Karpas-422 (cell line): ENCODE results near the gene CD300C. TPM values are rescaled to one million over a fixed set of nuclear protein-coding genes. Genes with fewer than 3 reads are reported as not detected.

Source experiments
- DNase-seq: peaks from one replicate; pipeline ENCODE4 v3.0.0-alpha.2; 2015
- H2AFZ ChIP-seq: fragments of 200-600 bp; sonication (generic); 2 replicates; pipeline ENCODE4 v1.6.1; 2014; ENCODE audit warnings: antibody characterized with exemption, low read length, mixed read lengths
- H3K27ac ChIP-seq: fragments of 200-600 bp; sonication (generic); 2 replicates; pipeline ENCODE4 v1.5.1; 2014; ENCODE audit warnings: mild to moderate bottlenecking, low read length, moderate library complexity
- H3K27me3 ChIP-seq: fragments of 200-600 bp; sonication (generic); 2 replicates; pipeline ENCODE4 v1.6.1; 2014; ENCODE audit warnings: low read length, mixed read lengths
- H3K36me3 ChIP-seq: fragments of 200-600 bp; sonication (generic); 2 replicates; pipeline ENCODE4 v1.6.1; 2014; ENCODE audit warnings: low read length, mixed read lengths; ENCODE audit not compliant: insufficient read depth
- H3K4me1 ChIP-seq: fragments of 200-600 bp; sonication (generic); 2 replicates; pipeline ENCODE4 v1.6.1; 2014; ENCODE audit warnings: mild to moderate bottlenecking, low read length, mixed read lengths
- H3K4me2 ChIP-seq: fragments of 200-600 bp; sonication (generic); 2 replicates; pipeline ENCODE4 v1.6.1; 2014; ENCODE audit warnings: low read length, low read depth, mild to moderate bottlenecking; ENCODE audit not compliant: poor library complexity, severe bottlenecking
- H3K4me3 ChIP-seq: fragments of 200-600 bp; sonication (generic); 2 replicates; pipeline ENCODE4 v1.5.1; 2014; ENCODE audit warnings: mild to moderate bottlenecking, antibody characterized with exemption, low read length, mixed read lengths
- H3K79me2 ChIP-seq: fragments of 200-600 bp; sonication (generic); 2 replicates; pipeline ENCODE4 v1.6.1; 2014; ENCODE audit warnings: mild to moderate bottlenecking, low read length, mixed read lengths
- H3K9ac ChIP-seq: fragments of 200-600 bp; sonication (generic); 2 replicates; pipeline ENCODE4 v1.6.0; 2014; ENCODE audit warnings: low read length
- H3K9me2 ChIP-seq: fragments of 200-600 bp; sonication (generic), shearing (Covaris generic); replicated peaks from 2 replicates; pipeline ENCODE4 v1.6.0; 2014; ENCODE audit warnings: mild to moderate bottlenecking, low read length, moderate library complexity; ENCODE audit not compliant: insufficient read depth
- H3K9me3 ChIP-seq: fragments of 300-700, 200-600 bp; sonication (generic); 2 replicates; pipeline ENCODE4 v1.6.1; 2014; ENCODE audit warnings: low read length, mixed read lengths
- H4K20me1 ChIP-seq: fragments of 200-600 bp; sonication (generic); 2 replicates; pipeline ENCODE4 v1.6.1; 2014; ENCODE audit warnings: mild to moderate bottlenecking, antibody characterized with exemption, low read length, low read depth; ENCODE audit not compliant: insufficient read depth
- total RNA-seq: library from RNA; depleted of rRNA; stranded (reverse); fragments of >200 nt; shearing (Covaris generic); gene quantifications from 2 replicates; pipeline ENCODE4 v1.2.3, GENCODE V29; 2014; ENCODE audit warnings: low replicate concordance; rRNA removed

The CD300C gene
- total RNA-seq: not detected in 2 replicates

DNA sequence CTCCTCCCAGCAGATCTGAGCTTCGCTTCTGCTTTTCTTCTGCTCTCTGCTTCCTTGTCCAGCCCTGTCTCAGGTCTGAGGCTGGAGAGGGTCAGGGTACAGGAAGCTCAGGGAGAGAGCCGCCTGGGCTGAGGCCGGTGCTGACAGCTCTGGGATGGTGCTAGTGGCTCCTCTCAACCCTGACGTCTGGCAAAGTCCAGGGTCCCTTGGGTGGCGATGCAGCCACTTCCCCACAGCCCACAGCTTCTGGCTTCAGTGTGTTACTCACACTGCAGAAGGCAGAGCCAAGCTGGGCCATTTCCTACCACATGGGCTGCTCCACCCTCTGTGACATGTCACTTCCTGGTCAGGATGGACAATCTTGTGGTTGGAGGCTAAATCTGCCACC lies at the start of gene CD300C:
CD300C (minus strand) TSS at position 273 of the 388 bp plus-strand sequence. CDS start 333 bp downstream, outside the sequence.
- no peak within 1 kb of the TSS for H3K9ac ChIP-seq
- DNase-seq: no peak

DNA sequence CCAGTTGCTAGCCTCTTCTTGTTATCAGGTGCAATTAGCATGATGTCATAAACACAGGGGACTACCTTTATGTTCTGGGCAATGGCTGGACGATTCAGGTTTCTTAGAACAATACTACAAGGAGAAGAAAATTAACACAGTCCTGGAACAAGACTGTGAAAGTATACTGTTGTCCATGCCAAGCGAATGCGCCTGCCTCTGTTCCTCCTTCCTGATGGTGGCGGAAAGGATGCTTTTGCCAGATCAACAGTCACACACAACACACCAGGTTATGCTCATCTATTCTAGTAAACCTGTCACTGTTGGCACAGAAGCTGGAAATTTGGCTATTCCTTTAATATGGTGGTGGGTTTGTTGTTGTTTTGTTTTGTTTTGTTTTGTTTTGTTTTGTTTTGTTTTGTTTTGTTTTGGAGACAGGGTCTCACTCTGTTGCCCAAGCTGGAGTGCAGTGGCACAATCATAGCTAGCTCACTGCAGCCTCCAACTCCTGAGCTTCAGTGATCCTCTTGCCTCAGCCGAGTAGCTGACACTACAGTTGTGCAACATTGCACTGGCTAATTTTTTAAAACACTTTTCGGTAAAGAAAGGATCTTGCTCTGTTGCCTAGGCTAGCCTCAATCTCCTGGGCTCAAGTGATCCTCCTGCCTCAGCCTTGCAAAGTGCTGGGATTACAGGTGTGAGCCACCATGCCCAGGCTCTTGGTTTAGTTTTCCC lies 49.3 kb upstream of the CD300C start:
- H3K27me3 ChIP-seq: peaks cover 7% of the 10 kb centered on the region; the same call in 1 of the 2 replicates

More for the DNA sequence above, at the start of gene CD300C:
- H3K79me2 ChIP-seq: no peaks in the 10 kb centered on the region
- no peak within 1 kb of the TSS for H2AFZ ChIP-seq
- no peak within 1 kb of the TSS for H3K4me3 ChIP-seq
- H3K9me2 ChIP-seq: no peaks in the 10 kb centered on the region
- no peak within 1 kb of the TSS for H3K27ac ChIP-seq
- no peak within 1 kb of the TSS for H3K4me2 ChIP-seq
- H3K27me3 ChIP-seq: no peaks in the 10 kb centered on the region
- no peaks in the 10 kb centered on the region for H3K36me3 ChIP-seq
- H3K9me3 ChIP-seq: no peaks in the 10 kb centered on the region
- H3K4me1 ChIP-seq: no peaks in the 10 kb centered on the region
- H4K20me1 ChIP-seq: no peaks in the 10 kb centered on the region

DNA sequence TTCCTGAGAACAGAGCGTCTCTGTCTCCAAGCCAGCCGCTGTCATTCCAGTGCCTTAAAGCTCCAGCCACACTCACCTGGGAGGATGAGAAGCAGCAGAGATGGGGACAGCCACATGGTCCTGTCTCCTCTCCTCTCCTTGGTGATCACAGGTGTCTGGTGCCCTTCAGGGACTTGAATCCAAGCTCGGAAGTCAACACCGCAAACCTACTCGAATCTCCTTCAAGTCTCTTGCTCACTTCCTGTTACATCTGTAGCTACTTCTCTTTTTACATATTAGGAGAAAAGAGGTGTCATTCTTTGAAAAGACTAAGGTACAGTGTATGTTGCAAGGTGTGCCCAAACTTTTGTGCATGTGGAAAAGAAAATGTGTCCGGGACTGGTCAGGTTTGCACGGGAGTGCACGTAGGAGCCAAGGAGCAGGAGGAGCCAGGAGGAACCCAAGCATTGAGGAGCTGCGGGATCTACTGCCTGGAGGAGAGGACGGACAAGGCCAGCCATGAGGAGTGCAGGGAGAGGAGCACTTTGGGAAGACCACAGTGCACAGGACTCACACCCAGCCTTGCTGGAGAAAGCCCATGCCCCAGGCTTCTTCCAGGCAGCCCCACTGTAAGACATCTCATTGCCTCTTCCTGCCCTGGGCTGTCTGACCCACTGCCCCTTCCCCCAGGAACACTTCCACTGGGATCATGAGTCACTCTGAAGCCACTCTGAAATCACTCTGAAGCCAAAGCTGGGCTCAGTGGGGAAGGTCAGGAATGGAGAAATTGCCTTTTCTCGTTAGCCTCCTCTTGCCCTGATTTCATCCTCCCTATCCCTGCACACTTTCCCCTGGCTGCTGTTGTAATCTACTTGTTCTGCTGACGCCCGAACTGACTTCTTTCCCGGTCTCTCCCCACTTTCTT lies 46.4 kb upstream of the CD300C start, which contains the start of gene CD300LD:
CD300LD (minus strand) TSS at position 197 of the 904 bp plus-strand sequence; CDS start at position 116, 81 bp downstream.
- H2AFZ ChIP-seq: no peak within 1 kb of the TSS
- no peak within 1 kb of the TSS for H3K4me3 ChIP-seq
- no peaks in the 10 kb centered on the region for H3K36me3 ChIP-seq
- H3K4me2 ChIP-seq: no peak within 1 kb of the TSS
- H3K9me2 ChIP-seq: no peaks in the 10 kb centered on the region
- H3K79me2 ChIP-seq: no peaks in the 10 kb centered on the region
- H3K27ac ChIP-seq: no peak within 1 kb of the TSS
- no peaks in the 10 kb centered on the region for H3K9me3 ChIP-seq
- H3K4me1 ChIP-seq: no peaks in the 10 kb centered on the region
- peaks cover 7% of the 10 kb centered on the region; the same call in 1 of the 2 replicates for H3K27me3 ChIP-seq
- no peaks in the 10 kb centered on the region for H4K20me1 ChIP-seq
- DNase-seq: no peak
- H3K9ac ChIP-seq: no peak within 1 kb of the TSS

More for the DNA sequence above, 49.3 kb upstream of the CD300C start:
- H3K4me2 ChIP-seq: no peak overlapping the region
- H3K79me2 ChIP-seq: no peaks in the 10 kb centered on the region
- no peak for DNase-seq
- no peaks in the 10 kb centered on the region; the same call in 1 of the 2 replicates for H3K4me1 ChIP-seq
- no peaks in the 10 kb centered on the region for H4K20me1 ChIP-seq
- no peaks in the 10 kb centered on the region for H3K36me3 ChIP-seq
- H3K9me2 ChIP-seq: no peaks in the 10 kb centered on the region
- no peak overlapping the region for H3K9ac ChIP-seq
- no peaks in the 10 kb centered on the region for H3K9me3 ChIP-seq
- no peak overlapping the region for H2AFZ ChIP-seq
- no peak overlapping the region for H3K4me3 ChIP-seq
- H3K27ac ChIP-seq: no peak overlapping the region

DNA sequence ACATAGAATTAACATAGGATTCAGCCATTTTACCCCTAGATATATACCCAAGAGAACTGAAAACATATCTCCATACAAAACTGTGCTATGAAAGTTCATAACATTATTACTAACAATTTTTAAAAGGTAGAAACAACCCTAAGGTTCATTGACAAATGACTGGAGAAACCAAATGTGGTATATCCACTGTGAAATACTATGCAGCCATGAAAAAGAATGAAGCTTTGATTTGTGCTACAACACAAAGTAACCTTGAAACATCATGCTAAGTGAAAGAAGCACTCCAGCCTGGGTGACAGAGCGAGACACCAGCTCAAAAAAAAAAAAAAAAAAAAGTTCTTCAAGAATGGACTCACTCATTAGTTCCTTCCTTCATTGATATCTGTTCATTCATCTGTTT lies 45.6 kb upstream of the CD300C start:
- no peaks in the 10 kb centered on the region for H3K9me3 ChIP-seq
- no peak overlapping the region for H3K4me3 ChIP-seq
- 0 out of 2 replicates have a peak, but pooled peaks cover 3% of the 10 kb centered on the region for H3K27me3 ChIP-seq
- no peak overlapping the region for H3K4me2 ChIP-seq
- H4K20me1 ChIP-seq: no peaks in the 10 kb centered on the region
- DNase-seq: no peak
- H3K79me2 ChIP-seq: no peaks in the 10 kb centered on the region
- H3K27ac ChIP-seq: no peak overlapping the region
- no peaks in the 10 kb centered on the region for H3K9me2 ChIP-seq
- no peak overlapping the region for H2AFZ ChIP-seq
- no peaks in the 10 kb centered on the region for H3K36me3 ChIP-seq
- no peak overlapping the region for H3K9ac ChIP-seq
- peaks cover 1% of the 10 kb centered on the region for H3K4me1 ChIP-seq

DNA sequence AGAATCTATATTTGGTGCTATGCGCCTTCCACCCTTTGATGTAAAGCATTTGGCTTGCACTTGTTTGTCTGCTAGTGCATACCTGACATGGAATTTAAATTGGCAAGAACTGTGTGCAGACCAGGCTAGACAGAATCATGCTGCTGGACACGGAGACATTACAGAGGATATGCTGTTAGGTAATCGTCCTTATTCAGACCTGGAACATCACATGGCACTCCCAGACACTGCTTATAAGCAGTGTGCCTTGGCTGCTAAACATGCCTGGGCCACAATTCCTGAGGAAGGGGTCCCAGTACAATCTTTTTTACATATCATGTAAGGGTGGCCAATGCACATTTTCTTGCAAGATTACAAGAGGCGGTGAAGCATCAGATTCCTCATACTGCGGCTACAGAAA lies 39.8 kb upstream of the CD300C start:
- Histone ChIP-seq H3K9ac (no peak overlapping the region), H3K27ac (no peak overlapping the region), H4K20me1 (no peaks in the 10 kb centered on the region), H2AFZ (no peak overlapping the region), H3K4me3 (no peak overlapping the region), H3K27me3 (no peaks in the 10 kb centered on the region), H3K4me2 (peak overlapping the region; percentile 30), H3K9me3 (no peaks in the 10 kb centered on the region), H3K9me2 (no peaks in the 10 kb centered on the region), H3K4me1 (peaks cover 15% of the 10 kb centered on the region), H3K36me3 (no peaks in the 10 kb centered on the region), H3K79me2 (no peaks in the 10 kb centered on the region)
- DNase-seq: no peak

DNA sequence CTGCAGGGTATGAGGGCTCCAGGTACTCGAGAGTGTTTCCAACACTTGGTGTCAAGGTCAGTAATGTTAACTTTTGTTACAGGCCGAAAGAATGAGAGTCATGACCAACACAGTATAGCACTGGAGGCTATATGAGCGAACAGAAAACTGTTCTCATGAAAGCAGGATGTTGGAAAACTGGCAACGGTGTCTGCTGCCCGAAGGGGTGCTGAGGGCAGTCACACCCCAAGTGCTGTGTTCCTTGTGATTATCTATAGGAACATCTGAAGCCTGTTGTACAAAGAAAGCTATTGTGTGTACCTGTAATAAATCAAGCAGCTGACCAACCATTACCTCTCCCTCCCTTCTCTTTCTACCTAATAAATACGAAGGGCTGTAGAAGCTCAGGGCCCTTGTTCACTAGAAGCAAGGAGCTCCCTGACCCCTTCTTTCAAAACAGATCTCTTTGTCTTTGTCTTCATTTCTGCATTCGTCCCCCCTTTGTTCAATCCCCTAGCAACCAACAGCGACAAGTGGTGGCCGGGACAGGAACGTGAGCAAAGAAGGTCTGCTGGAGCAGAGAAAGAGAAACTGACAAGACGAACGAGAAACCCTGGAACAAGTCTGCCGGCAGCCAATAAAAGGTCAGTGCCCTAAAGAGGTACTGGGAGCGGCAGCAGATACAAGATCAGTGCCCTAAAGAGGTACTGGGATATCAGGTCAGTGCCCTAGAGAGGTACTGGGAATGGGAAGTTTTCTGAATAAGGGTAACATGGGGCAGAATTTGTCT lies 38.6 kb upstream of the CD300C start:
- DNase-seq: no peak
- Histone ChIP-seq H3K36me3 (no peaks in the 10 kb centered on the region), H3K4me1 (peaks cover 15% of the 10 kb centered on the region), H3K27ac (no peak overlapping the region), H3K9me2 (no peaks in the 10 kb centered on the region), H2AFZ (no peak overlapping the region), H3K4me3 (no peak overlapping the region), H3K79me2 (no peaks in the 10 kb centered on the region), H3K4me2 (no peak overlapping the region), H4K20me1 (no peaks in the 10 kb centered on the region), H3K27me3 (no peaks in the 10 kb centered on the region), H3K9ac (no peak overlapping the region), H3K9me3 (no peaks in the 10 kb centered on the region)

DNA sequence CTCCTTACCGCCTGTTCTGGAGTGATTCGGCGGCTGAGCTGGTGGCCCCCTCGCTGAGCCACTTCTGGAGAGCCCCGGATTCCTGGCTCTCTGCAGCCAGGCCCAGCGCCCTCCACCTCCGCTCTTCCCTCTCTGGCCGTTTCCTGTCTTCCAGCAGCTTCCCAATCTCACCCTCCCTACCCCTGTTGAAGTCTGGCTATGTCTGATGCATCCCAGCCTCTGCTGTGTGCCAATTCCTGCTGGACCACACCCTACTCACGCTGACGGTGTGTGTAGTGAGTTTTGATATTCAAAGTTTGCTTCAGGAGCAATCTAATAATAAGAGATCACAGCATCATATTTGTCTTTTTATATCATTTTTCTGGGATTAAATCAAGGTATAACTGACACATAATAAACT lies 36.7 kb upstream of the CD300C start:
- no peak overlapping the region for H3K9ac ChIP-seq
- no peaks in the 10 kb centered on the region for H3K36me3 ChIP-seq
- H3K27me3 ChIP-seq: no peaks in the 10 kb centered on the region
- no peaks in the 10 kb centered on the region for H4K20me1 ChIP-seq
- no peak for DNase-seq
- H3K79me2 ChIP-seq: no peaks in the 10 kb centered on the region
- H3K9me3 ChIP-seq: no peaks in the 10 kb centered on the region
- no peak overlapping the region for H3K4me3 ChIP-seq
- H3K9me2 ChIP-seq: no peaks in the 10 kb centered on the region
- no peak overlapping the region for H2AFZ ChIP-seq
- H3K27ac ChIP-seq: no peak overlapping the region
- no peak overlapping the region for H3K4me2 ChIP-seq
- peaks cover 15% of the 10 kb centered on the region for H3K4me1 ChIP-seq
